Keratinocyte (primary cell): ENCODE measurements around the gene ARHGEF28. TPM values are rescaled to one million over a fixed set of nuclear protein-coding genes. Genes with fewer than 3 reads are reported as not detected.
A peak's percentile ranks its signal among the peaks of the same experiment; 100 is the strongest.

Experiments
- DNase-seq: peaks from one replicate; pipeline ENCODE4 v3.0.0-alpha.2; 2011; ENCODE audit warnings: low read depth, missing footprints, low spot score
- FAIRE-seq: peaks from 2 replicates; lab custom pipeline; 2011; peaks lifted over from hg19 to GRCh38; lab: Jason Lieb, UNC
- H2AFZ ChIP-seq: 2 replicates; pipeline ENCODE4 v1.6.0; 2012; ENCODE audit warnings: low read length, control low read depth, inconsistent platforms; ENCODE audit not compliant: control insufficient read depth
- H3K27ac ChIP-seq: 2 replicates; pipeline ENCODE4 v1.5.1; 2011; ENCODE audit warnings: low read length; ENCODE audit not compliant: control insufficient read depth, insufficient read depth
- H3K27me3 ChIP-seq: 3 replicates; pipeline ENCODE4 v1.6.0; 2011; ENCODE audit warnings: low read length; ENCODE audit not compliant: control insufficient read depth, insufficient read depth; ENCODE audit errors: extremely low read depth
- H3K36me3 ChIP-seq, 2 experiments: 2 replicates in 1 of 2; 3 replicates in 1 of 2; pipeline ENCODE4 v1.5.1; 2011; ENCODE audit warnings: low read length in 2 of 2, mild to moderate bottlenecking in 1 of 2; ENCODE audit not compliant: control insufficient read depth in 2 of 2, insufficient read depth in 2 of 2; ENCODE audit errors: extremely low read depth in 1 of 2
- H3K4me1 ChIP-seq: 3 replicates; pipeline ENCODE4 v1.5.1; 2011; ENCODE audit warnings: low read length; ENCODE audit not compliant: control insufficient read depth, insufficient read depth; ENCODE audit errors: extremely low read depth
- H3K4me2 ChIP-seq: 3 replicates; pipeline ENCODE4 v1.6.0; 2011; ENCODE audit warnings: low read depth, low read length; ENCODE audit not compliant: control insufficient read depth, insufficient read depth; ENCODE audit errors: extremely low read depth
- H3K4me3 ChIP-seq, 3 experiments: fragments of 200-600 bp in 1 of 3; sonication (generic) in 1 of 3; 2 replicates in 2 of 3; 3 replicates in 1 of 3; pipeline ENCODE4 v1.5.1; 2011 to 2016; ENCODE audit warnings: low read length in 3 of 3, mild to moderate bottlenecking in 3 of 3, control low read depth in 2 of 3, inconsistent platforms in 1 of 3, low read depth in 1 of 3, mixed read lengths in 1 of 3, mixed run types in 1 of 3, moderate library complexity in 1 of 3; ENCODE audit not compliant: control insufficient read depth in 2 of 3, insufficient read depth in 2 of 3; ENCODE audit errors: extremely low read depth in 1 of 3
- H3K79me2 ChIP-seq: 2 replicates; pipeline ENCODE4 v1.6.0; 2012; ENCODE audit warnings: low read length; ENCODE audit not compliant: control insufficient read depth, insufficient read depth
- H3K9ac ChIP-seq: 3 replicates; pipeline ENCODE4 v1.6.0; 2011; ENCODE audit warnings: low read length; ENCODE audit not compliant: control insufficient read depth, insufficient read depth; ENCODE audit errors: extremely low read depth
- H3K9me1 ChIP-seq: 3 replicates; pipeline ENCODE4 v1.6.0; 2011; ENCODE audit warnings: low read length; ENCODE audit not compliant: control insufficient read depth, insufficient read depth; ENCODE audit errors: extremely low read depth
- H3K9me3 ChIP-seq: 2 replicates; pipeline ENCODE4 v1.5.1; 2012; ENCODE audit warnings: low read depth, low read length; ENCODE audit not compliant: control insufficient read depth
- H4K20me1 ChIP-seq: 3 replicates; pipeline ENCODE4 v1.6.0; 2011; ENCODE audit warnings: low read length; ENCODE audit not compliant: control insufficient read depth, insufficient read depth; ENCODE audit errors: extremely low read depth
- CTCF ChIP-seq, 3 experiments: IDR thresholded peaks in 1 of 3; conservative IDR thresholded peaks in 1 of 3; optimal IDR thresholded peaks in 1 of 3; 2 replicates in 2 of 3; 3 replicates in 1 of 3; pipeline versions ENCODE3 to v1.5.1; 2011; ENCODE audit warnings: low read length in 3 of 3, mild to moderate bottlenecking in 3 of 3, moderate library complexity in 2 of 3, control low read depth in 1 of 3, inconsistent platforms in 1 of 3; ENCODE audit not compliant: insufficient read depth in 2 of 3; ENCODE audit errors: extremely low read depth in 1 of 3
- EZH2 ChIP-seq: IDR thresholded peaks from one replicate; pipeline ENCODE4 v1.6.1; 2012; ENCODE audit warnings: inconsistent platforms, mild to moderate bottlenecking, low read length, moderate library complexity
- dilution Hi-C: fragments of 300-500 bp; cut with MboI; formaldehyde crosslinking; loops from one replicate; pipeline ENCODE4 v1.7.0; 2020; ENCODE audit warnings: low sequenced_read_pairs; ENCODE audit not compliant: extremely low pct_ligation_motif_present
- polyA plus RNA-seq, 5 experiments: library from polyadenylated mRNA; depleted of rRNA in 3 of 5; stranded (reverse) in 3 of 5; stranded (forward) in 1 of 5; unstranded in 1 of 5; fragments of >200 nt; gene quantifications; 1 replicate in 1 of 5; 2 replicates in 3 of 5; 3 replicates in 1 of 5; pipeline versions ENCODE4 v1.2.1 to v1.2.3, GENCODE V29; 2011 to 2012; ENCODE audit warnings: missing spikeins in 2 of 5, low read depth in 1 of 5, low replicate concordance in 1 of 5

The ARHGEF28 gene
- polyA plus RNA-seq, 1 donor (not counting 4 experiments of a cell fraction or from before 2014, with no cell fraction given) = 31.6 TPM

- peak overlapping the region; percentile 18 for H3K4me2 ChIP-seq
- TF ChIP-seq CTCF (optimal IDR thresholded peaks at IDR 0.05 in 1 of 3, IDR thresholded peaks at IDR 0.05 in 1 of 3, conservative IDR thresholded peaks at IDR 0.05 in 1 of 3; ENCODE audit: extremely low read depth in 1 of 3, insufficient read depth in 2 of 3, low read length in 3 of 3) (no peak), EZH2 (no peak)
- no peaks in the 10 kb centered on the region for H3K9me3 ChIP-seq
- no peak for DNase-seq
- H2AFZ ChIP-seq = no peak overlapping the region
- H3K4me3 ChIP-seq = no peak overlapping the region
- peak; percentile 67 for FAIRE-seq
- H3K27ac ChIP-seq = peak overlapping the region; percentile 64
- peaks cover 16% of the 10 kb centered on the region for H3K79me2 ChIP-seq
- no peak overlapping the region for H3K9ac ChIP-seq
- no peaks in the 10 kb centered on the region for H3K27me3 ChIP-seq
- dilution Hi-C loops = no loop called here
- H4K20me1 ChIP-seq = no peaks in the 10 kb centered on the region
- peaks cover 84% of the 10 kb centered on the region for H3K4me1 ChIP-seq
- peaks cover 5 to 10% of the 10 kb centered on the region in 2 experiments for H3K36me3 ChIP-seq
- H3K9me1 ChIP-seq = no peaks in the 10 kb centered on the region
Measured at GRCh38 chr5:73818357-73818756, 192.4 kb downstream of the ARHGEF28 start.

GRCh38 chr5:73820326-73820725 lies 194.3 kb downstream of the ARHGEF28 start:
- Histone ChIP-seq H3K27ac (peak overlapping the region; percentile 22), H3K27me3 (no peaks in the 10 kb centered on the region), H3K9ac (no peak overlapping the region), H3K36me3 (peaks cover 5 to 10% of the 10 kb centered on the region in 2 experiments), H3K4me1 (peaks cover 77% of the 10 kb centered on the region), H4K20me1 (no peaks in the 10 kb centered on the region), H3K4me2 (peak overlapping the region; percentile 1), H3K4me3 (no peak overlapping the region), H3K9me3 (no peaks in the 10 kb centered on the region), H3K79me2 (peaks cover 15% of the 10 kb centered on the region), H3K9me1 (no peaks in the 10 kb centered on the region), H2AFZ (no peak overlapping the region)
- DNase-seq (no peak), FAIRE-seq (no peak)
- TF ChIP-seq EZH2 (no peak), CTCF (optimal IDR thresholded peaks at IDR 0.05 in 1 of 3, IDR thresholded peaks at IDR 0.05 in 1 of 3, conservative IDR thresholded peaks at IDR 0.05 in 1 of 3; ENCODE audit: extremely low read depth in 1 of 3, insufficient read depth in 2 of 3, low read length in 3 of 3) (no peak)
- dilution Hi-C loops = no loop called here
